Stomach (tissue), 9 donors: ENCODE data around the gene PLEKHH1. TPM values are rescaled to one million over a fixed set of nuclear protein-coding genes. Genes with fewer than 3 reads are reported as not detected.
"Not testable (repeated sequence)": the region's sequence is repeated elsewhere in the genome, so short reads cannot be mapped to it uniquely, and the experiment has no call there.

Experiments
- DNase-seq, 2 donors: peaks; one replicate each; pipeline versions ENCODE4 v3.0.0 to v3.0.0-alpha.2; 2013 to 2019
- H3K27ac ChIP-seq, 5 donors: fragments of 200-600 bp in 4 of 5; sonication (generic) in 4 of 5; one replicate each; pipeline ENCODE4 v1.5.1; 2013 to 2019; ENCODE audit warnings: mild to moderate bottlenecking in 1 of 5, moderate library complexity in 1 of 5
- H3K27me3 ChIP-seq, 3 donors: fragments of 200-600 bp; sonication (generic); one replicate each; pipeline ENCODE4 v1.5.1; 2017 to 2019; ENCODE audit warnings: mixed run types in 1 of 3
- H3K36me3 ChIP-seq, 4 donors: fragments of 200-600 bp; sonication (generic); 1 replicate in 3 of 4; 2 replicates in 1 of 4; pipeline ENCODE4 v1.5.1; 2016 to 2019
- H3K4me1 ChIP-seq, 4 donors: fragments of 200-600 bp; sonication (generic); one replicate each; pipeline ENCODE4 v1.5.1; 2016 to 2019
- H3K4me3 ChIP-seq, 4 donors: fragments of 200-600 bp; sonication (generic) in 3 of 4; one replicate each; pipeline ENCODE4 v1.5.1; 2016 to 2019; ENCODE audit warnings: mild to moderate bottlenecking in 1 of 4
- H3K9me3 ChIP-seq, 4 donors: fragments of 200-600 bp; sonication (generic); one replicate each; pipeline ENCODE4 v1.5.1; 2016 to 2019
- EP300 ChIP-seq: sonication (generic); formaldehyde crosslinking; IDR thresholded peaks from one replicate; pipeline ENCODE4 v1.6.1; 2017; ENCODE audit warnings: antibody characterized with exemption
- POLR2A ChIP-seq, 4 donors: fragments of 450-650 bp; IDR thresholded peaks; one replicate each; pipeline ENCODE4 v1.6.1; 2016; ENCODE audit warnings: antibody characterized with exemption in 4 of 4, control low read depth in 2 of 4, mild to moderate bottlenecking in 1 of 4, moderate library complexity in 1 of 4
- POLR2AphosphoS5 ChIP-seq, 3 donors: sonication (generic); formaldehyde crosslinking; IDR thresholded peaks; one replicate each; pipeline ENCODE4 v1.6.1; 2016; ENCODE audit warnings: antibody characterized with exemption in 3 of 3
- WGBS, 5 donors: extraction: QIAGEN DNeasy Blood & Tissue Kit in 3 of 5; methylation state at CpG; one replicate each; pipeline versions ENCODE4 v1.1.5 to v1.1.7; 2013 to 2018; 5-methylcytosine and 5-hydroxymethylcytosine counted together
- intact Hi-C: fragments of 100-400 bp; cut with DNase I; formaldehyde crosslinking; loops from one replicate; pipeline ENCODE4 v1.15.1; 2023; ENCODE audit warnings: low total_unique reads
- polyA plus RNA-seq, 3 donors: library from polyadenylated mRNA; stranded (reverse); fragments of 200-250 nt; gene quantifications; one replicate each; pipeline ENCODE4 v1.2.3, GENCODE V29; 2013
- total RNA-seq, 5 donors: library from RNA; depleted of rRNA; stranded (reverse); fragments of >200 nt; gene quantifications; one replicate each; pipeline versions ENCODE4 v1.1.0 to v1.2.3, GENCODE V29; 2014 to 2016
- TF ChIP-seq, protein P1 (sequence below), 7 experiments: fragments of 450-650 bp in 4 of 7; fragments of 200-600 bp in 3 of 7; sonication (generic) in 3 of 7; IDR thresholded peaks; one replicate each; pipeline ENCODE4 v1.5.1; 2016 to 2019; ENCODE audit warnings: antibody characterized with exemption in 7 of 7, control low read depth in 2 of 7, mild to moderate bottlenecking in 1 of 7
- donor health status: healthy with polysubstance abuse.
- donor health status: Bipolar disorder and iron deficiency.
- donor health status: healthy.

The PLEKHH1 gene
- total and polyA plus RNA-seq, 8 donors = 3.8 to 136 (median 31.4) TPM

DNA sequence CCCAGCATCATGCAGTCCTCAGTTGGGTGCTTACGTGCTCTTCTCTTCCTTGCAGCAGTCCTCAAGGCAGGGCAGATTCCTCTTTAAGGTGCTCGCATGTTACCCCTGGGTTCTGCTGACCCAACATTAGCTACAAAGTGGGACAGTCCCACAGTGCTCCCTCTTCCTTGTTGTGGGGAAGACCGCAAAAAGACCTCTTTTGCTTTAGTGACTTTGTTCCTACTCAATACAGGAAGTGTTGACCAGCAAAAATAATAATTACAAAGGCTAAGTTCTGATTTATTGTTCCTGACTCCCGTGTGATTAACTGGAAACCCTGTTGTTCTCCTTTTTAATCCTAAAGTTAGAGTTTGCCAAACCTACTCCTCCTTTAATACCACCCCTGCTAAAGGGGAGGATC, 53.3 kb downstream of the PLEKHH1 start:
- Histone ChIP-seq H3K9me3 (no peaks in the 10 kb centered on the region), H3K4me3 (no peak overlapping the region), H3K36me3 (peaks cover 23 to 90% (median 82%) of the 10 kb centered on the region in 4 donors), H3K4me1 (no peaks in the 10 kb centered on the region), H3K27me3 (no peaks in the 10 kb centered on the region), H3K27ac (no peak overlapping the region)
- TF ChIP-seq POLR2AphosphoS5 (IDR thresholded peaks at IDR 0.05) (no peak), EP300 (no peak), POLR2A (IDR thresholded peaks at IDR 0.05) (no peak)
- TF ChIP-seq, protein P1, sequence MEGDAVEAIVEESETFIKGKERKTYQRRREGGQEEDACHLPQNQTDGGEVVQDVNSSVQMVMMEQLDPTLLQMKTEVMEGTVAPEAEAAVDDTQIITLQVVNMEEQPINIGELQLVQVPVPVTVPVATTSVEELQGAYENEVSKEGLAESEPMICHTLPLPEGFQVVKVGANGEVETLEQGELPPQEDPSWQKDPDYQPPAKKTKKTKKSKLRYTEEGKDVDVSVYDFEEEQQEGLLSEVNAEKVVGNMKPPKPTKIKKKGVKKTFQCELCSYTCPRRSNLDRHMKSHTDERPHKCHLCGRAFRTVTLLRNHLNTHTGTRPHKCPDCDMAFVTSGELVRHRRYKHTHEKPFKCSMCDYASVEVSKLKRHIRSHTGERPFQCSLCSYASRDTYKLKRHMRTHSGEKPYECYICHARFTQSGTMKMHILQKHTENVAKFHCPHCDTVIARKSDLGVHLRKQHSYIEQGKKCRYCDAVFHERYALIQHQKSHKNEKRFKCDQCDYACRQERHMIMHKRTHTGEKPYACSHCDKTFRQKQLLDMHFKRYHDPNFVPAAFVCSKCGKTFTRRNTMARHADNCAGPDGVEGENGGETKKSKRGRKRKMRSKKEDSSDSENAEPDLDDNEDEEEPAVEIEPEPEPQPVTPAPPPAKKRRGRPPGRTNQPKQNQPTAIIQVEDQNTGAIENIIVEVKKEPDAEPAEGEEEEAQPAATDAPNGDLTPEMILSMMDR (IDR thresholded peaks at IDR 0.05) = no peak
- 65 to 80% (median 76%) methylated on average over 4 of the region's 4 CpGs for WGBS, 5 donors
- DNase-seq = no peak
- intact Hi-C loops = no loop called here

DNA sequence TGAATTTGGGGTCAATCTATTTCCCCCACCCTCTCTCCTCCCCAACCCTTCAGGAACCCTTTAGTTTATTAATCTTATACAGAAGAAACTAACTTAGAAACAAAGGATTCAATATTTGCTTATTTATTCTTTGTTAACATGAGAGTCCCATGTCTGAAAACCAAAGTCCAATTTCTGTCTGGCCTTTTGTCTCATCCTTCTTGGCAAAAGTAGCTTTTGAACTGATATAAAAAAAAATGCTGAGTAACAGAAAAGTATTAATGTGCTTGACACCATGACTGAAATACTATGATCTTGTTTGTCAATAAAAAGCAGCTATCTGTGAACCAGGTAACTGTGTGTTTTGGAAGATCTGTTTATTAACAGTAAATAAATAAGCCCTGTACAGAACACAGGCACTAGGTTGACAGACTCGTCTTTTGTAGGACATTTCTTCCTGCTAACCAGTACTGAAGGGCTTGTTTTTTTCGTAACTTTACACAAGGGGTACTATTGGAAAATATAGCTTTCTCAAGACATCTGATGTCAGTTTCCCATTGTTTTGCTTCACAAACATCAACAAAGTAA, 56.2 kb downstream of the PLEKHH1 start:
- Histone ChIP-seq H3K4me1 (no peaks in the 10 kb centered on the region), H3K27me3 (no peaks in the 10 kb centered on the region), H3K9me3 (no peaks in the 10 kb centered on the region), H3K27ac (no peak overlapping the region), H3K36me3 (peaks cover 40 to 94% (median 93%) of the 10 kb centered on the region in 4 donors), H3K4me3 (no peak overlapping the region)
- TF ChIP-seq POLR2A (IDR thresholded peaks at IDR 0.05) (no peak), EP300 (no peak), POLR2AphosphoS5 (IDR thresholded peaks at IDR 0.05) (no peak)
- TF ChIP-seq, protein P1 (IDR thresholded peaks at IDR 0.05) = no peak
- no peak for DNase-seq
- intact Hi-C loops = no loop called here
- 30 to 81% (median 51%) methylated on average over 2 of the region's 2 CpGs for WGBS, 5 donors

DNA sequence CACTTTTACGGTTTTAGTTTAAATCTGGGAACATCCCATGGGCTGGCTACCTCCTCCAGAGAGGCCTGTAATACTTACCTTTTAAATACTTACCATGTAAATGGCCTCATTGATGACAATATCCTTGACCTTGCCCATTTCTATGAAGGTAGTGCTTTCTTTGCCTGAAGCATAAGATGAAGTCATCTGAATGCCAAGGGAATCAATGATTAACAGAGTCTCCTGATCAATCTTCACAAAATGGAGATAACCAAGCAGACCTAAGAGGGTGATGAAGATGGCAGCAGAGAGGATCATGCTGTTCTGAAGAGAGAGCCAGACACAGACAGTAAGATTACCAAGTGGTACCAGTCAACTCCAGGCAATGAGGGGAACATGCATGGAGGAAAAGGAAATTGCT, 60.6 kb downstream of the PLEKHH1 start:
- H3K4me1 ChIP-seq = peaks cover 0 to 18% (median 5%) of the 10 kb centered on the region in 4 donors
- H3K36me3 ChIP-seq = peaks cover 32 to 65% (median 59%) of the 10 kb centered on the region in 4 donors
- intact Hi-C loops, DNase-seq, H3K4me3 ChIP-seq, H3K27me3 ChIP-seq, H3K9me3 ChIP-seq, H3K27ac ChIP-seq: not testable (repeated sequence)
- WGBS, 5 donors = 0 to 46% (median 0%) methylated on average over 1 of the region's 1 CpG

DNA sequence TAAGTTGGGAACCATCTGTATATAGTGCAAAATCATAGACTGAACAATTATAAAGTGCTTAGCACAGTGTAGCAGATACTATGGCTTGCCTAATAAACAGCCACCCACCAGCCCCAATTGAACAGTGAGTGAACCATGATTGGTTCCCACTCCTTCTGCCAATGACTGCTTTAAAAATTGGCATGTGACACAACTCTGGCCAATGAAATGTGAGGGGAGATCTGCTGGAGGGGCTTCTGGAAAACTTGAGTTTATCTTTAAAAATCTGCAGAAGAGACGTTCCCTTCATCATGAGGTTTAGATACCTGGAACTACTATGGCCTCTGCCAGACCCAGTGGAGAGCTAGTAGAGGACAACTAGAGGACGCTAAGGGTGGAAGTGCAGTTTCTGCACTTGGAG, 62.3 kb downstream of the PLEKHH1 start:
- intact Hi-C loops = no loop called here
- Histone ChIP-seq H3K36me3 (peaks cover 27 to 48% (median 42%) of the 10 kb centered on the region in 4 donors), H3K27me3 (no peaks in the 10 kb centered on the region), H3K9me3 (no peaks in the 10 kb centered on the region), H3K27ac (no peak overlapping the region), H3K4me1 (peaks cover under 1 to 26% (median 13%) of the 10 kb centered on the region in 4 donors), H3K4me3 (no peak overlapping the region)
- TF ChIP-seq, protein P1 (IDR thresholded peaks at IDR 0.05) = no peak
- TF ChIP-seq POLR2A (IDR thresholded peaks at IDR 0.05) = no peak
- TF ChIP-seq EP300 = no peak
- TF ChIP-seq POLR2AphosphoS5 (IDR thresholded peaks at IDR 0.05) = no peak
- 90 to 96% (median 93%) methylated on average over 2 of the region's 2 CpGs for WGBS, 5 donors
- DNase-seq = no peak
